ENCODE results near the gene FHIT.
A peak's percentile ranks its signal among the peaks of the same experiment; 100 is the strongest.

GRCh38 chr3:60657972-60658371 is 593.3 kb downstream of the FHIT start:
- TF ChIP-seq CTCF (IDR thresholded peaks at IDR 0.05 in 2 of 3, conservative IDR thresholded peaks at IDR 0.05 in 1 of 3; ENCODE audit: control insufficient read depth in 2 of 3, extremely low read depth in 1 of 3, insufficient read depth in 1 of 3, low read depth in 3 of 3, low read length in 3 of 3) (no peak), CREM (IDR thresholded peaks at IDR 0.05; ENCODE audit: low read depth) (peak; percentile 78), POLR2A (IDR thresholded peaks at IDR 0.05; ENCODE audit: low read depth, low read length) (no peak), IRF3 (IDR thresholded peaks at IDR 0.05) (no peak), MTA2 (IDR thresholded peaks at IDR 0.05; ENCODE audit: low read depth) (peak; percentile 96), HDAC6 (IDR thresholded peaks at IDR 0.05; ENCODE audit: unreplicated experiment) (no peak)
